OCI-LY3 (cell line): ENCODE data around the gene SPRR2D.
"Not testable (repeated sequence)": the region's sequence is repeated elsewhere in the genome, so short reads cannot be mapped to it uniquely, and the experiment has no call there.

Source experiments
- H2AFZ ChIP-seq: fragments of 200-600, 300-600 bp; shearing (Covaris generic); 2 replicates; pipeline ENCODE4 v1.6.0; 2014; ENCODE audit warnings: antibody characterized with exemption, low read depth, low read length
- H3K27ac ChIP-seq: fragments of 200-600, 300-600 bp; sonication (generic); 2 replicates; pipeline ENCODE4 v1.5.1; 2014; ENCODE audit warnings: mild to moderate bottlenecking, low read length, moderate library complexity, mixed read lengths
- H3K27me3 ChIP-seq: fragments of 200-600, 300-600 bp; sonication (generic); 2 replicates; pipeline ENCODE4 v1.6.1; 2014; ENCODE audit warnings: low read depth, low read length, mixed read lengths
- H3K36me3 ChIP-seq: fragments of 200-600, 300-600 bp; sonication (generic); replicated peaks from 2 replicates; pipeline ENCODE3; 2014; ENCODE audit warnings: low read depth, low read length, mixed read lengths
- H3K4me1 ChIP-seq: fragments of 300-600, 200-600 bp; sonication (generic); 2 replicates; pipeline ENCODE4 v1.6.1; 2014; ENCODE audit warnings: low read length, mixed read lengths
- H3K4me2 ChIP-seq: fragments of 200-600, 300-600 bp; sonication (generic); 2 replicates; pipeline ENCODE4 v1.6.1; 2014; ENCODE audit warnings: low read length, mixed read lengths
- H3K4me3 ChIP-seq: fragments of 300-600, 200-600 bp; sonication (generic); 2 replicates; pipeline ENCODE4 v1.5.1; 2014; ENCODE audit warnings: antibody characterized with exemption, mild to moderate bottlenecking, low read length, moderate library complexity
- H3K79me2 ChIP-seq: fragments of 300-600, 200-600 bp; shearing (Covaris generic); 2 replicates; pipeline ENCODE4 v1.6.1; 2014; ENCODE audit warnings: mild to moderate bottlenecking, low read length, mixed read lengths
- H3K9ac ChIP-seq: fragments of 300-600, 200-600 bp; shearing (Covaris generic); 2 replicates; pipeline ENCODE4 v1.6.0; 2014; ENCODE audit warnings: mild to moderate bottlenecking, low read length, moderate library complexity
- H3K9me3 ChIP-seq: fragments of 200-600, 300-600 bp; shearing (Covaris generic); 2 replicates; pipeline ENCODE4 v1.6.1; 2014; ENCODE audit warnings: low read length, mixed read lengths; ENCODE audit not compliant: insufficient read depth
- H4K20me1 ChIP-seq: fragments of 200-600, 300-600 bp; sonication (generic); 2 replicates; pipeline ENCODE4 v1.6.1; 2016; ENCODE audit warnings: low read length, mixed read lengths; ENCODE audit not compliant: insufficient read depth
- EZH2phosphoT487 ChIP-seq: fragments of 200-600 bp; shearing (Covaris generic); IDR thresholded peaks from 2 replicates; pipeline ENCODE4 v1.6.1; 2018; ENCODE audit warnings: antibody characterized with exemption, mixed run types, low read depth
- TF ChIP-seq, protein P1 (sequence below): fragments of 200-600, 300-600 bp; sonication (generic); IDR thresholded peaks from 2 replicates; pipeline ENCODE4 v1.5.1; 2014; ENCODE audit warnings: antibody characterized with exemption, low read length, low read depth

Gene SPRR2D

DNA sequence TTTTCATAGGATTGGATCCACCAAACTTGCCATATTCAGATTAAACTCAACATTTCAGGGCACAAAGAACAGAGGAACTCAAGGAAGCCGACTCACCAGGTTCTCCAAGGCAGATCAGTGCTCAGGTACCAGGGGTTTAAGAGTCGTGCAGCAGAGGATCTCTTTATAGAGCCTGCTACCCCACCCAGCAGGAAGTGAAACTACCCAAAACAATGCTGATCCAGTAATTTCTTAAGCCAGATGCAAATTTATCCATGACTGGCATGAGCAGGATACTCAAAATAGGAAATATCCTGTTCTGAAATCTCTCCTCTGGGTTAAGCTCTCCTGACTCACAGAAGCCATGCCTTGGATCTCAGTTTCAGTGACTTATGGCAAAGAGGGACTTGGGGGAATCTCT lies 16.5 kb upstream of the SPRR2D start, which contains the start of gene SPRR2A:
Gene SPRR2A, minus strand, starts transcription at position 138 of the 400 bp plus-strand sequence. CDS start 777 bp downstream, outside the sequence.
- peaks cover 84% of the 10 kb centered on the region for H3K27me3 ChIP-seq
- no peak within 1 kb of the TSS for H2AFZ ChIP-seq
- H3K4me3 ChIP-seq = no peak within 1 kb of the TSS
- H3K9me3 ChIP-seq = no peaks in the 10 kb centered on the region
- no peaks in the 10 kb centered on the region; the same call in 1 of the 2 replicates for H3K4me1 ChIP-seq
- H3K36me3 ChIP-seq = no peaks in the 10 kb centered on the region
- H3K4me2 ChIP-seq = no peak within 1 kb of the TSS
- TF ChIP-seq EZH2phosphoT487 = no peak
- TF ChIP-seq, protein P1, sequence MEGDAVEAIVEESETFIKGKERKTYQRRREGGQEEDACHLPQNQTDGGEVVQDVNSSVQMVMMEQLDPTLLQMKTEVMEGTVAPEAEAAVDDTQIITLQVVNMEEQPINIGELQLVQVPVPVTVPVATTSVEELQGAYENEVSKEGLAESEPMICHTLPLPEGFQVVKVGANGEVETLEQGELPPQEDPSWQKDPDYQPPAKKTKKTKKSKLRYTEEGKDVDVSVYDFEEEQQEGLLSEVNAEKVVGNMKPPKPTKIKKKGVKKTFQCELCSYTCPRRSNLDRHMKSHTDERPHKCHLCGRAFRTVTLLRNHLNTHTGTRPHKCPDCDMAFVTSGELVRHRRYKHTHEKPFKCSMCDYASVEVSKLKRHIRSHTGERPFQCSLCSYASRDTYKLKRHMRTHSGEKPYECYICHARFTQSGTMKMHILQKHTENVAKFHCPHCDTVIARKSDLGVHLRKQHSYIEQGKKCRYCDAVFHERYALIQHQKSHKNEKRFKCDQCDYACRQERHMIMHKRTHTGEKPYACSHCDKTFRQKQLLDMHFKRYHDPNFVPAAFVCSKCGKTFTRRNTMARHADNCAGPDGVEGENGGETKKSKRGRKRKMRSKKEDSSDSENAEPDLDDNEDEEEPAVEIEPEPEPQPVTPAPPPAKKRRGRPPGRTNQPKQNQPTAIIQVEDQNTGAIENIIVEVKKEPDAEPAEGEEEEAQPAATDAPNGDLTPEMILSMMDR = no peak
- H3K27ac ChIP-seq = no peak within 1 kb of the TSS
- no peaks in the 10 kb centered on the region for H3K79me2 ChIP-seq
- H3K9ac ChIP-seq = no peak within 1 kb of the TSS
- H4K20me1 ChIP-seq = no peaks in the 10 kb centered on the region

DNA sequence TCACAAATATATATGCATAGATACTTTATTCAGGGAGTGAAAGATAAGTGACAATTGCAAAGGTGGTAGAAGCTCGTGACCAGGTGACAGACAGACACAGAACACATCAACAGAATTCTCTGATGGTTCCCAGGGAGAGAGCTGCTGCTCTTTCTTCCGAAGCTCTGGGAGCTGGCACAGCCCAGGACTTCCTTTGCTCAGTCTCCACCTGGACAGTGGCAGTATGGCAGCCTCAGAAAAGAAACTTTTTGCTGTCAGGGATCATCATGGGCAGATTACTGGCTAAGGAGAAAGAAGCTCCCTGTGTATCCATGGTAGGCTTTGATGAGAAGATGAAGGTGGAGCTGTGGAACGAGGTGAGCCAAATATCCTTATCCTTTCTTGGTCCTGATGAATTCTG lies 15.2 kb upstream of the SPRR2D start:
- peaks cover 86% of the 10 kb centered on the region for H3K27me3 ChIP-seq
- not testable (repeated sequence) for H3K4me2 ChIP-seq

DNA sequence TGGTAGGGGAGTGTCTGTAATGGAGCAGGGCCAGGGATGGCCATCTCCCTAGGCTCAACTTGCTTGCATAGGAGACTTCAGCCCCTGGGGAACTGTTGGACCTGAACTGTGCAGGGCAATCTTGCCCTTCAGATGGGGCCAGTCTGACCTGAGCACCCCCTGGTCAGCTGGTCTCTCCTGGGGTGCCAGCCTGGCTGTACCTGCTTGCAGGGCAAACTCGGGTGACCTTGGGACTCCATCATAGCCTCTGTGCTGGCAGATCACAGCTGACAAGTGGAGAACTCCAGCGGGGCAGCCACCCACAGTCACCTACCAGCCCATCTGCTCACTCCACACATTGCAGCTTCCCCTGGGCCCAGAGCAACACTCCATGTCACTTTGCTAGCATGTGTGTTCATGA lies 8.3 kb upstream of the SPRR2D start:
- H4K20me1 ChIP-seq = no peaks in the 10 kb centered on the region
- H3K79me2 ChIP-seq = no peaks in the 10 kb centered on the region
- no peak overlapping the region for H3K4me2 ChIP-seq
- no peak overlapping the region for H3K27ac ChIP-seq
- H3K4me3 ChIP-seq = no peak overlapping the region
- no peaks in the 10 kb centered on the region for H3K4me1 ChIP-seq
- no peaks in the 10 kb centered on the region for H3K36me3 ChIP-seq
- peaks cover 85% of the 10 kb centered on the region for H3K27me3 ChIP-seq
- TF ChIP-seq EZH2phosphoT487 = no peak
- TF ChIP-seq, protein P1 = no peak
- H3K9me3 ChIP-seq = no peaks in the 10 kb centered on the region
- H2AFZ ChIP-seq = no peak overlapping the region
- H3K9ac ChIP-seq = no peak overlapping the region

More for the DNA sequence above, 15.2 kb upstream of the SPRR2D start:
- H3K9me3 ChIP-seq, H3K27ac ChIP-seq, H3K9ac ChIP-seq, H3K36me3 ChIP-seq, H4K20me1 ChIP-seq, H3K79me2 ChIP-seq, H3K4me1 ChIP-seq, H2AFZ ChIP-seq, H3K4me3 ChIP-seq: not testable (repeated sequence)

DNA sequence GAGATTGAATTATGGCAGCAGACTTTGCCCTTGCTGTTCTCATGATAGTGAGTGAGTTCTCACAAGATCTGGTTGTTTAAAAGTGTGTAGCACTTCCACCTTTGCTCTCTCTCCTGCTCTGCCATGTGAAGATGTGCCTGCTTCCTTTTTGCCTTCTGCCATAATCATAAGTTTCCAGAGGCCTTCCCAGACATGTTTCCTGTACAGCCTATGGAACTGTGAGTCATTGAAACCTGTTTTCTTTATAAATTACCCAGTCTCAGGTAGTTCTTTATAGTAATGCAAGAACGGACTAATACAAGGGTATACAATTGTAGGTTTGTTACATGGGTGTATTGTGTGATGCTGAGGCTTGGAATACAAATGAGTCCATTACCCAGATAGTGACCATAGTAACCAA lies 5.7 kb downstream of the SPRR2D start:
- peaks cover 20% of the 10 kb centered on the region for H4K20me1 ChIP-seq
- TF ChIP-seq, protein P1 = no peak
- TF ChIP-seq EZH2phosphoT487 = no peak
- no peak overlapping the region for H3K4me3 ChIP-seq
- H3K36me3 ChIP-seq = no peaks in the 10 kb centered on the region
- no peaks in the 10 kb centered on the region for H3K9me3 ChIP-seq
- peaks cover 78% of the 10 kb centered on the region for H3K27me3 ChIP-seq
- H3K4me1 ChIP-seq = peaks cover 27% of the 10 kb centered on the region
- no peaks in the 10 kb centered on the region for H3K79me2 ChIP-seq
- H2AFZ ChIP-seq = no peak overlapping the region
- no peak overlapping the region for H3K9ac ChIP-seq
- no peak overlapping the region for H3K27ac ChIP-seq
- H3K4me2 ChIP-seq = no peak overlapping the region
